NCI-H2196 treated with DMSO at 0.1 percent for 48 hours (cell line): ENCODE results near the gene SPRED2.

Experiments
- DNase-seq: peaks from one replicate; lab custom pipeline; 2025; ENCODE audit not compliant: unreplicated experiment; lab: John Stamatoyannopoulos, UW

Gene SPRED2

DNA sequence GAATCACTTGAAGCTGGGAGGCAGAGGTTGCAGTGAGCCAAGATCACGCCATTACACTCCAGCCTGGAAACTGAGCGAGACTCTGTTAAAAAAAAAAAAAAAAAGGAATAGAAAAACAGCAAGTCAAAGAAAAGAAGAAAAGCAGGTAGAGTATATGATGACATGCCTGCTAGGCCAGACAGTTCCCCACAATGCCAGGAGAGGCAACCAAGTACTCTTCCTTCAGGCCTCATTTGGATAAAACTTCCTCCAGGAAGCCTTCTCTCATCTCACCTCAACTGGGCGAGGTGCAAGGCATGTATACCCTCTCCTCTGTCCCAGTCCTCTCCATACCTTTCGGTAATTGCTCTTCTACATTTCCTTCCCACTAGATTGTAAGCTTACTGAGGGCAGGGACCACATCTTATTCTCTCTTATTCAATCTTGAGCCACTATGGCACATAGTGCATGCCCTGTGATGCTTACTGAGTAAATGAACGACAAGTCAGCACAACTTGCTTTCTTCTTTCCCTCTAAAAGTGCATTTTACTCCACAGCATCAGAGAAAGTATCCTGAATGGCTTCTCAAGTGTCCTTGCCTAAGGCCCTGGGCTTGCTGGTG lies 10.1 kb upstream of the SPRED2 start:
- no peak for DNase-seq

- DNase-seq = no peak
Observed at GRCh38 chr2:65438137-65438899, 5.9 kb upstream of the SPRED2 start.

DNA sequence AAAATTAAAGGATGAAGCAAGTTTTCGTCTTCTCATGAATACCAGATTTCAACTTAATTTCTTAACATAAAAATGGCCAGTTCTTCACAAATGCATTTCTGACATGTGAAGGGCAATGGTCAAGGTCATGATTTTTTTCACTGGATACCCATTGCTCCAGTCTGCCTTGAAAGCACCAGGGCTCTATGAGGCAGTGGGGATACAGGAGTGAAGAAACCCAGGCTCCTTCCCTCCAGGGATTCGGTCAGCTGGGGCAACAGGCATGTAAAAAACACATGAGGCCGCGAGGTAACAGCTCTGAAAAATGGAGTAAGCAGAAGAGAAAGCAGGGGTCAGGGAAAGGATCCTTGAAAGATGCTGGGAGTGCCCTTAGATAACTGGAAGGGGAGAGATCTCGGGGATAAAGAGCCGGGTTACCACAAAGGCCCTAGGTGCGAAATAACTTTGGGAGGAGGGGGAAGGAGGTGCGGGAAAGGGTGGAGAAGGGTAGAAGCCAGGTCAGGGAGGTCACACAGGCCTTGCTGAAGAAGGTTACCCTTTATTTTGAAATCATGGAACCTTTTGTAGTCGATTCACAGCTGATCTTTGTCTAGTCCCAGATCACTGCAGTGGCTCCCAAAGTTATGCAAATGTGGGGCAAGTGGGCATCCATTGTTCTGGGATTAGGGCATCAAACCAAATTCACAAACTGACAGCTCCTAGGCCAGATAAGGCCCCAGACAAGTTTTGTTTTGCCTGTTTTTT lies 5.2 kb upstream of the SPRED2 start:
- DNase-seq = no peak

GRCh38 chr2:65436824-65437221 lies 4.4 kb upstream of the SPRED2 start:
- no peak for DNase-seq

DNA sequence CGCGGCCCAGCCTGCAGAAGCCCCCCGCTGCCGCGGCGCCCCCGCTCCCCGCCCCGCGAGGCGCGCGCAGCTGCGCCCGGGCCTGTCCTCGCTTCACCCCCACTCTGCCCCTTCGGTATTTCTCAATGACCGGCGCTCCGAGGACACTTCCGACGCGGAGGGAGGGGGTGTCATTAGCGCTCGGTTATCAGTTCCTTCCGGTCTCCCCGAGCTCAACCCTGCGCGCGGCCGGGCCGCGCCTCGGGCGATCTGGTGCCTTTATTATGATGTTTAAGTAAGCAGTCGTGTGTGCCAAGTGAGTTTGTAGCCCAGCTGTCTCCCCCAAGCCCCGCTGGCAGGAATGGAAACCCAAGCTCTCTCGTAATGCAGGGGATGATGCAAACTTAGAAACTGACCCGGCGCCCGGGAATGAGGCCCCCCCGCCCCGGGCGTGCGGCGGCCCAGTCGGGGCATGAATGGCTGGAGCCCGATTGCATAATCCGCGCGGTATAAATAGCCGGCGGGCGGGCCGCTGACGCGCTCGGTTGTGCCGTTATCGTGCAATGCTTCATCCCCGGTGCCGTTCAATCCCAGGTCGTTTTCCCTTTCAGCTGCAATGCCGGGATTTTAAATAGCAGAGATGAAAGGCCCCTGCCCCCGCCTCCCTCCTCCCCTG lies 3.9 kb upstream of the SPRED2 start:
- peak; percentile 47 for DNase-seq

- peak; percentile 33 for DNase-seq
Observed at GRCh38 chr2:65435625-65436168, 3.3 kb upstream of the SPRED2 start.

DNA sequence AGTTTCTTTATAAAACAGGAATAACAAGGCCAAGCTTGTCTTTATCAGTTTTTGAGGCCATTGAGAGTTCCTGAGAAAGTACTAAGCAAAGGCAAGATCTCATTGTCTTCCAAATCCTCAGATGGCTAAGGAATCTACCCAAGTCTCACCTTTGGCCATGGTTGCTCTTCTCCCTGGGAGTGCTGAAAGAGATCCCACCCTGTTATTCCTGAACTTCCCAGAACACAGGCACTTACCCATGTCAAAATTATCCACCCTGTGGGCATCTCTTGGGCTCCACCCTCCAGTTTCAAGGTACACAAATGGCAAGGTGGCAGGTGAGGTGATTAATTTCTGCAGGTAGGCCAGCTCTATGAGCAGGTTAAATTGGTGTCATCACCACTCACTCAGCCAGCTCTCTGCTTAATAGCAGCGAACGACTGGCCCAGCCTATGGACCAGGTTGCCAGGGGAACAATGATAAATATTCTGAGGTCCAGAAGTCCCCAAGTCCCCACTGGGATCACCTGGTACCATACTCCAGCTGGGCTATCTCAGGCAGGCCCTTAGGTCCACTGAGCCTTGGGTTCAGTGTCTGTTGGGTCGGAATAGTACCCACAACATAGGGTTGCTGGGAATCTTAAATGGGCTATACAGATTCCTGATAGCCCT lies 2.3 kb upstream of the SPRED2 start:
- no peak for DNase-seq

DNA sequence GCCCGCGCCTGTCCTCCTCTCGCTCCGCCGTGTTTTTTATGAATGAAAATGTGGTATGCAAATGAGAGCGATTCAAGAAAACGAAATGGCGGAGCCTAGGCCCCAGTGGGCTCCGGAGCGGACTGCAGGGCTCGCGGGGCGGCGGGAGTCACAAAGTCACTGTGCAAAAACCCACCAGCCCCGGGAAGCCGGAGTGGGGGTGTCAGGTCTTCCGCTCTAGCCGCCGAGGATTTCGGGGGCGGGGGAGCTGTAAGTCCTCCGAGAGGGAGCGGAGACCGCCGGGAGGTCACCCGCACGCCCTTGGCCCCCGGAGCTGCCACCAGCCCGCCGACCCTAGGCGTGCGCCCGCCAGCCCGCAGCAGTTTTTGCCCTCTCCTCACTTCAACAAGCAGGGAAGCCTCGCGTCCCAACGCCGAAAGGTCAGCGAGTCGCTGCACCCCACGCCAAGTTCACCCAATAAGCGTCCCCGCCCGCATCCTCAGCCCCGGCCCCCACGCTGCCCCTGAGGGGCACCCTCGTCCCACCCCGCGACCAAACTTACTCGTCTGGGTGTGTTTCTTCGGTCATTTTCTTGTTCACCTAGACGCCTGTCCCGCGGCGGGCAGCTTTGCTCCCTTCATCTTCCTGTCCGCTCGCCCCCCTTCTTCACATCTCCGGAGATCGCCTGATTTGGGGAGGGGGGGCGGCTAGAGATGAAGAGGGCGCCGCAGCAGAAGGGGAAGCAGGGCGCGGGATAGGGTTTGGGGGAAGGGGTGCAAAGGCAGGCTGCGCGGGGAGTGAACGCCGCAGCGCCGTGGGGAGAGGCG lies 775 bp downstream of the SPRED2 start:
- no peak for DNase-seq

- DNase-seq = peak; percentile 29
Observed at GRCh38 chr2:65430603-65431420, 1.6 kb downstream of the SPRED2 start.

- no peak for DNase-seq
Observed at GRCh38 chr2:65429786-65430602, 2.4 kb downstream of the SPRED2 start.

- no peak for DNase-seq
Observed at GRCh38 chr2:65427532-65427931, 4.9 kb downstream of the SPRED2 start.

DNA sequence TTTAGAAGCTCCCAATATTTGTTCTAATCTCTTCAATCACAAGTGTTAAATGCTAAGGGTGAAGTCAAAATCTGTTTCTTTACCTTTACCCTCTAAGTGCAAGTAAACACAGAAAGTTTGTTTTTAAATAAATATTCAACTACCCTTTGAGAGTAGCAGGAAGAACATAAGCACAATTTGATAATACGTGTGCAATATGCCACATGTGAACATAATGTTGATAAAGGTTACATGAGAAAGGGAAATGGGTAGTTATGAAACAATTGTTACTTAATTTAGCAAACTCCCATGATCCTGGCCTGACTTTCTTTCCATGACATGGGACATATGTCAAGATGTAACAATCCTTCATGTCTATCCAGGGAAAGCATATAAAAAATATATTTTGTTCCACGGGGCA lies 7.1 kb downstream of the SPRED2 start:
- DNase-seq = no peak

GRCh38 chr2:65424391-65424790 lies 8.0 kb downstream of the SPRED2 start:
- DNase-seq = no peak

GRCh38 chr2:65421432-65421748 lies 11.0 kb downstream of the SPRED2 start:
- no peak for DNase-seq

DNA sequence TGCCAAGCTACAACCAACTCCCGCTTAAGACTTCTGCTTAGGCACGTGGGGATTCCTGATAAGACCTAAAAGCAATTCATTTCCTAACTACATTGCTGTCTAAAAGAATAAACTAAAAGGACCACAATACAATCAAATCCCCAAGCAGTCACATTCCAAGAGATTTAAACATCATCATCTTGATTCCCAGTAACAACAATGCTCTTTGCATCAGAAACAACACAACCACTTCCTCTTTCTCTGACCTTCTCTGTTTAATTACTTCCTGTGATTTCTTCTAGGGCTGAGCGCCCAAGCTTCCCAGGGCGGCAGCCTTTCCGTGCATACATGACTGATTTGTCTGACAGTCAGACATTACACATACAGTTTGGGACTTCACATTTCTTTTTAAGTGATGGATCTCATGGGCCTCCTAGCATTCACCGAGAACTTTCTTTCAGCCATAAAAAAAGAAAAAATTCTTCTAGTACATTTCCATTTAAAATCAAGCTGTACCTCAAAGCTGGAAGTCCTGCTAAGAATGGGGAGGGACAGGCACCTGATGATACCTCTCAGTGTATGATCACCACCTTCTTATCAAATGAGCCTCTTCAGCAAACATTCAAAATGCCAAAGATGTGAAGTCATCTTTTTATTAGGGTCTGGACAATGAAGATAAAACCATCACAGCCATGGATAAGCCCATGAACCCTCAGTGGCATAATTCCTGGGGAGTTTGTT lies 11.5 kb downstream of the SPRED2 start:
- DNase-seq = no peak

DNA sequence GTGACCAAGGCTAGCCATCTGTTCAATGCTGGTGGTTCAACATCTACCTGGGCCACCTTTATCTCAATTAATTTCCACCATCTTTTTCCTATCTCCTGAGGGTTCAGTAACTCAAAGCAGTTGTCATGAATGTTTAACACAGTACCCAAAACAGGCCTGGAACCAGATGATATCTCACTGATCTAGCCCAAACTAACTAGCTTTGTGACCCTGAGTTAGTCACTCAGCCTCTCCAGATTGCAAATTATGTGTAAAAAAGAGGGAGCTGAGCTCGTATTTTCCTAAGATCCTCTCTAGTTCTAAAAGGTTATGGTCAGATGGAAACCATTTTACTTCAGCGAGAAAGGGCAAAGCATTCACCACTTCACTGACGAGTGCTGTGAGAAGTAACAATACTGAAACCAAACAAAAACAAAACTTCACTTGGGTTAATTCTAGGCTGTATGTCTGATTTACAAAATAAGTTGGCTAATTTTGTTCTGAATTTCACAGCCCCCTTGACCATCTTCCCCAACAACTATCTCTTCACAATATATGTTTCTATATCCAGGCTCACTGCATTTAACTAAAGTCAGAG lies 14.8 kb downstream of the SPRED2 start:
- no peak for DNase-seq

- DNase-seq = peak; percentile 56
Observed at GRCh38 chr2:65416945-65417344, 15.5 kb downstream of the SPRED2 start.
